ENCODE data around the gene NAGLU.

DNA sequence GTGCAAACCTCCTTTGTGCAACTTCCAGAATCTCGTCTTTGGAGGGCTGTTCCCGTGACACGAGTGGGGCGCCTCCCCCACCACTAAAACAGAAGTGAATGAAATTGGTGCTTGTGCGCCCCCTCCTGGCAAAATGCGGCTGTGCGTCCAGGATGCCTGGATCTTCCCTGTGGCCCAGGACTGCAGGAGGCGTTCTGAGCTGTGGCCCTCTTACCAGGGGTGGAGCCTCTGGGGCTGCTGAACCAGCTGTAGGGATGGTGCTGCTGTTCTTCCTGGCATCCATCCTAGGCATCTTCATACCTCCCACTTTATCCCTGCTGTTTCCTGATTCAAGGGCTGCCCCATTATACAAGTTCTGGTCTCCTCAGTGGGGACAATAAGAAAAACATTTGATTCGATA is 18.5 kb upstream of the NAGLU start:
- TF ChIP-seq, protein P1, sequence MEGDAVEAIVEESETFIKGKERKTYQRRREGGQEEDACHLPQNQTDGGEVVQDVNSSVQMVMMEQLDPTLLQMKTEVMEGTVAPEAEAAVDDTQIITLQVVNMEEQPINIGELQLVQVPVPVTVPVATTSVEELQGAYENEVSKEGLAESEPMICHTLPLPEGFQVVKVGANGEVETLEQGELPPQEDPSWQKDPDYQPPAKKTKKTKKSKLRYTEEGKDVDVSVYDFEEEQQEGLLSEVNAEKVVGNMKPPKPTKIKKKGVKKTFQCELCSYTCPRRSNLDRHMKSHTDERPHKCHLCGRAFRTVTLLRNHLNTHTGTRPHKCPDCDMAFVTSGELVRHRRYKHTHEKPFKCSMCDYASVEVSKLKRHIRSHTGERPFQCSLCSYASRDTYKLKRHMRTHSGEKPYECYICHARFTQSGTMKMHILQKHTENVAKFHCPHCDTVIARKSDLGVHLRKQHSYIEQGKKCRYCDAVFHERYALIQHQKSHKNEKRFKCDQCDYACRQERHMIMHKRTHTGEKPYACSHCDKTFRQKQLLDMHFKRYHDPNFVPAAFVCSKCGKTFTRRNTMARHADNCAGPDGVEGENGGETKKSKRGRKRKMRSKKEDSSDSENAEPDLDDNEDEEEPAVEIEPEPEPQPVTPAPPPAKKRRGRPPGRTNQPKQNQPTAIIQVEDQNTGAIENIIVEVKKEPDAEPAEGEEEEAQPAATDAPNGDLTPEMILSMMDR (conservative IDR thresholded peaks at IDR 0.05 in 1 of 2, IDR thresholded peaks at IDR 0.05 in 1 of 2; ENCODE audit: extremely low read depth in 1 of 2, insufficient read depth in 1 of 2, low read depth in 1 of 2, low read length in 2 of 2), result peak; percentile 92 to 98
- TF ChIP-seq EZH2 (IDR thresholded peaks at IDR 0.05; ENCODE audit: borderline replicate concordance, low read length), result no peak

Data from mammary epithelial cell (primary cell).